ENCODE results near the gene CDC6. TPM values are rescaled to one million over a fixed set of nuclear protein-coding genes. Genes with fewer than 3 reads are reported as not detected.

Gene CDC6
- total RNA-seq, 1 experiment from 2014 or later = 97.8 TPM

DNA sequence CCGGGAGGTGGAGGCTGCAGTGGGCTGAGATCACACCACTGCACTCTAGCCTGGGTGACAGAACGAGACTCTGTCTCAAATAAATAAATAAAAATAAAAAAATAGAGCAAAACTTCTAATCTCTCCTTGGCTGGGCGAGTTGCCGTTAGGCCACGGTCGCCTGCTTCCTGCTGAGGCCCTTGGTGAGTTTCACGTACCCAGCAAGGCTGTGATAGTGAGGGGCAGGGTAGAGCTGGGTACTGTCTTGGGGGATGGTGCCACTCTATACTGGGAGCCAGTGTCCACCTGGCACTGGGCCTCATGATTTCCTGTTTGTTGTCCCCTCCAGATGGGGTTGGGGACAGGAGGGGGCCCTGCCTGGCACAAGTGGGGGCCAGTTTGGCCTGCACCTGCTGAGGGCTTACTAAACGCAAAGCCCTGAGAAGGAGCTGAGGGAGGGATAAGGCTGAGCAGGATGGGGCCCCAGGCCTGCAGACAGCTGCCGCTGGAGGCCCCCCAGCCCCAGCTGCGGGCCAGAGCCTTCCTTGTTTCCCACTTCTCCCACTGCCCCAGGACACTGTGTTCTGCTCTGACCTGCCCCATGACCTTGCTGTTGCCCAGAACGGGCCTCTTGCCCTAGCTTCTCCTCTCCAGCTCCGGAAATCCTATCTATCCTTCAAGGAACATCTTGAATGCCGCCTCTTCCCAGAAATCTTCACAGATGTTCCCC lies 51.4 kb downstream of the CDC6 start:
- Histone ChIP-seq H3K9me3 (replicated peaks) (no peaks in the 10 kb centered on the region), H3K27ac (no peak overlapping the region), H3K4me3 (no peak overlapping the region), H3K36me3 (peaks cover 88% of the 10 kb centered on the region), H3K4me1 (replicated peaks) (peaks cover 52% of the 10 kb centered on the region), H3K27me3 (replicated peaks) (no peaks in the 10 kb centered on the region)
- DNase-seq (ENCODE audit: low read depth in 1 of 2, low spot score in 2 of 2) = no peak

DNA sequence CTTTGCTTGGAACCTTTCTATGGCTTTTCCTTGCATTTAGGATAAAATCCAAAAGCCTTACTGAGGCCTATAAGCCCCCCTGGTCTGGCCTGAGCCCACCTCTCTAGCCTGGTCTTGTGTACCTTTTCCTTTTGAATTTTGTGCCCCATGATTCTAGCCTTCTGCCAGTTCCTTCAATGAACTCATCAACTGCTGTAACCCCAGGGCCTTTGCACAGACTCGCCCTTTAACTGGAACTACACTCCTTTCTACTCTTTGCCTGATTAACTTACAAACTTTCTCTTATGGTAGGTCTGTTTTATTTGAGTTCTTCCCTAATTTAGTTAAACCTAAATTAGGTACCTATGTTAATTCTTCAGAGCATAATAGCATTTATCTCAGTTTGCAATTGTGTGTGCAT lies 52.6 kb downstream of the CDC6 start:
- peaks cover 52% of the 10 kb centered on the region for H3K4me1 ChIP-seq (replicated peaks)
- peaks cover 89% of the 10 kb centered on the region for H3K36me3 ChIP-seq
- H3K9me3 ChIP-seq (replicated peaks) = no peaks in the 10 kb centered on the region
- no peak overlapping the region for H3K4me3 ChIP-seq
- no peak for DNase-seq (ENCODE audit: low read depth in 1 of 2, low spot score in 2 of 2)
- no peaks in the 10 kb centered on the region for H3K27me3 ChIP-seq (replicated peaks)
- no peak overlapping the region for H3K27ac ChIP-seq

DNA sequence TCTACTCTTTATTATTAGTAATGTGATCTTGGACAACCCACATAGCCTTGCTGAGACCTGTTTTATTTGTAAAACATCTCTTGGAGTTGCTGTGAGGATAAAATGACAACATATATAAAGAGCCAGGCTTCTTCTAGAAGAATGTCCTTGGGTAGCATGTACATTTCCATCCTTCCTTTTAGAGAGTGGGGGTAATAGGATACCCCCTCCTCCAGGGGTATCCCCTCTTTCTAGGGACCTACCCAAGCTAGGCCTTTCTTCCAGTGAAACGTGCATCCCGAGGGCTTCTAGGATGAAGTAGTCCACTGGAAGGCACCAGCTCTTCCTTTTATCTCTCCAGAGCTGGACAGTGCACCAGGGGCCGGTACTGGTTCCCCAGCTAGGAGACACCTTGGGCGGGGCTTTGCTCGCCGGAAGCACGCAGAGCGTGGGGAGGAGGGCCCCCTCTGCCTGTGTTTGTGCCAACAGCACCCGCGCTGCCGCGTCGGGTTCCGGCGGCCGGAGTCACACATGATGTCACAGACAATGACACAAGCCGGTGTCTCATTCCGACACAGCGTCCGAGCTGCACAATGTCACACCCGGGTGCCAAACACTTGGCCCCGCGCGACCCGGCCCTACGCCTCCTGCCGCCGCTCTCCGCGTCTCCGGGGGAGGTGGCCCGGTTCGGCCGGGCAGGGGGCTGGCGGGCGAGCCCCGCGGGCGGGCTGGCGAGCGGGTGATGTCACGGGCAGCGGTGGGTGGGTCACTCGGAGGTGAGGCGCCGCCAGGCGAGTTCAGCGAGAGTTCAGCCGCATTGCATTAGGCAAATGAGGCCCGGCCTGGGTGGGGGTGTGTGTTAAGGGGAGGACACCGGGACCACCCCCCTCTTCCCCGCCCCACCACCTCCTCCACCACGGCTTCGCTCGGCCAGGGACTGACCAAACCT lies 53.5 kb downstream of the CDC6 start:
- DNase-seq (ENCODE audit: low read depth in 1 of 2, low spot score in 2 of 2) = peak; percentile 76 to 90
- H3K4me1 ChIP-seq (replicated peaks) = peaks cover 55% of the 10 kb centered on the region
- H3K9me3 ChIP-seq (replicated peaks) = no peaks in the 10 kb centered on the region
- peaks cover 89% of the 10 kb centered on the region for H3K36me3 ChIP-seq
- peak overlapping the region; percentile 70 for H3K27ac ChIP-seq
- H3K4me3 ChIP-seq = peak overlapping the region; percentile 34
- H3K27me3 ChIP-seq (replicated peaks) = no peaks in the 10 kb centered on the region

DNA sequence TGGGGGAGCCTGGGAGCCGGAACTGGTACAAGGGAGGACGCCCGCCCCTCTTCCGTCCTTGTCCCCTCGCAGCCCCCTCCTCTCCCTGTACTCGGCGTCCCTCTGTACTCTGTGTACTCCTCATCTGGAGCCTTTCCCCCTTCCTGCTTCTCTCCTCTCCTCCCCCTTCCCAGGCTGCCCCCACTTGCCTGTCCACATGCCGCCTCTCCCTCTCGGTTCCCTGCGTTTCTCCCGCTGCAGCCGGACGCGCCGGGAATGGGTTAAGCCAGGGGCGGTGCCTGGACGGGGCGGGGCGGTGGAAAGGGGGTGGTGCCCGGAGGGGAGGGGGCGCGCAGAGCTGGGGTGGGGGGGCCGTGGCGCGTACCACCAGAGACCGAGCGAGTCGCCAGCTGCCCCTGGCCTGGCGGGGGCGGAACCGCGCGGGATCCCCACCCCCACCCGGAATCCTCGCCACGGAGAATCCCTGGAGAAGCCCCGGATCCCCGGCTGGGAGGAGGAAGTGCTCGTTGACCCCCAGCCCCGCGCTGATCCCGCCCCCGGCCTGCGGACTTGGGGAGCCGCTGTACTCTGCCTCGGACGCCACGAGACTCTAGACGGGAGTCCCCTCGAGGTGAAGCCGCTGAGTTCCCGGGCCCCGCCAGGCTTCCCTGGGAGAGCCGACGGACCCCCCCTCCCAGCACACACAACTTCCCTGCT lies 54.3 kb downstream of the CDC6 start:
- Histone ChIP-seq H3K27ac (peak overlapping the region; percentile 70), H3K9me3 (replicated peaks) (no peaks in the 10 kb centered on the region), H3K4me3 (peak overlapping the region; percentile 34), H3K4me1 (replicated peaks) (peaks cover 61% of the 10 kb centered on the region), H3K27me3 (replicated peaks) (no peaks in the 10 kb centered on the region), H3K36me3 (peaks cover 85% of the 10 kb centered on the region)
- DNase-seq (ENCODE audit: low read depth in 1 of 2, low spot score in 2 of 2) = no peak

DNA sequence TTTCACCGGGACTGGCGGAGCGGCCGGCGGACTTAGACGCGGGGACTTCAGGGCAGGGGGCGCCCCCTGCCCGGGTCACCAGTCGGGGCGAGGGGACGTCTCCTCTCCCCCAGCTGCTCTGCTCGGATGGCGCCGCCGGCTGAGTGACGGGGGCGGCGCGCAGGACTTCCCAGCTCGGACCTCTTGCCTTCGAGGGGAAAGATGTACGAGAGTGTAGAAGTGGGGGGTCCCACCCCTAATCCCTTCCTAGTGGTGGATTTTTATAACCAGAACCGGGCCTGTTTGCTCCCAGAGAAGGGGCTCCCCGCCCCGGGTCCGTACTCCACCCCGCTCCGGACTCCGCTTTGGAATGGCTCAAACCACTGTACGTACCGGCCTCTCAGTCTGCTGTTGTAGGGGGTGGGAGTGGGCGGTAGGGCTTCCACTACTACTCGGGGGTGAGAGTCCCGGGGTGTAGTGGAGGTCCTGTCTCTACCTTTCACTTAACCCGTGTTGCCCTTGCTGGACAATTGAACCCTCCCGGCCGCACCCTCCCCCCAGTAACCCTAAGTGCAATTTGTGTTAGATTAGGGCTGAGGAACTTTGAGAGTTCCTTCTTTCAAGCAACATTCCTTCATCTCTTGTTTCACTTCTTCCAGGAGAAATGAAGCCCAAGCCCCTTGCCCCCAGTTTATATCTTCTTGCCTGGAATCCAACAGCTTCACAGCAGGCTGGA lies 55.0 kb downstream of the CDC6 start:
- Histone ChIP-seq H3K27me3 (replicated peaks) (no peaks in the 10 kb centered on the region), H3K4me1 (replicated peaks) (peaks cover 65% of the 10 kb centered on the region), H3K9me3 (replicated peaks) (no peaks in the 10 kb centered on the region), H3K36me3 (peaks cover 81% of the 10 kb centered on the region), H3K27ac (no peak overlapping the region), H3K4me3 (no peak overlapping the region)
- no peak for DNase-seq (ENCODE audit: low read depth in 1 of 2, low spot score in 2 of 2)

DNA sequence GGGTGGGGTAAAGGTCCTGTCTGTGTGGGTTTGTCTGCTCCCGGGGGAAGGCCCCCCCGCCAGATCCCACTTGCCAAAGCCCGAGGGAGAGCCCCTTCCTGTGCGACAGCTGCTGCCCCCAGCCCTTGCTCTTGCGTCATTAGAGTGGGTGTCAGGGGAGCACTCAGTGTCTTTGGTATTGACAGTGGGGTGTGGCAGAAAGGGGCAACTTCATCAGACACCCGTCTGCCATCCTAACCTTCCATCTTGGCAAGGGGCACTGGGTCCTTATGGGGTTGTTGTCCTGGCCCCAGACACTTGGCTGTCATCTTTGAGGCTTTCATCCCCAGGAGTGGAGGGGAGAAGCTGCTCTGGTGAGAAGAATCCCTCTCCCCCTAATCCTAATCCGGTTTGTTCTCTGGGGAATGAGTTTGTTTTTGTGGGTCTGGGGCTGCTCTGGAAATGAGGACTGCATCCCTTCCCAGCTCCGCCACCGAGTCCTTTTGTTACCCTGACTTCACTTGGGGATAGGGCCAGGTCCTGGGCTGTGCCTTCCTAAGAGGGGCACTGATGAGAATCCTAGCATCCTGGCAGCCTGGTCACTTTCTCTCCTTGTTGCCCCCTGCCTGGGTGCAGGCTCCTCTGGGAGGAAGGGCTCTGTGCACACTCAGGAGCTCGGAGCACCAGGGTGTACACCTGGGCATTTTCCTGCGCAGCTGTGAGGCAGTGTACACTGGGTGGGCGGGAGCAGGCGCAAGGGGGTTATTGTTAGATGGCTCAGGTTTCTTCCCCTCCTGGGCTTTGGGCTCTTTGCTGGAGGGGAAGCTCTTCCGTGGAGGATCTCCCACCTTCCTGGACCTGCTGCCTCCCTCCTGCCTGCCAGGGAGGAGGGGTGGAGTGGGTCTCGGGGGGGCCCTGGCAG lies 55.8 kb downstream of the CDC6 start:
- Histone ChIP-seq H3K4me1 (replicated peaks) (peaks cover 65% of the 10 kb centered on the region), H3K27ac (no peak overlapping the region), H3K27me3 (replicated peaks) (no peaks in the 10 kb centered on the region), H3K9me3 (replicated peaks) (no peaks in the 10 kb centered on the region), H3K4me3 (no peak overlapping the region), H3K36me3 (peaks cover 81% of the 10 kb centered on the region)
- DNase-seq (ENCODE audit: low read depth in 1 of 2, low spot score in 2 of 2) = no peak

DNA sequence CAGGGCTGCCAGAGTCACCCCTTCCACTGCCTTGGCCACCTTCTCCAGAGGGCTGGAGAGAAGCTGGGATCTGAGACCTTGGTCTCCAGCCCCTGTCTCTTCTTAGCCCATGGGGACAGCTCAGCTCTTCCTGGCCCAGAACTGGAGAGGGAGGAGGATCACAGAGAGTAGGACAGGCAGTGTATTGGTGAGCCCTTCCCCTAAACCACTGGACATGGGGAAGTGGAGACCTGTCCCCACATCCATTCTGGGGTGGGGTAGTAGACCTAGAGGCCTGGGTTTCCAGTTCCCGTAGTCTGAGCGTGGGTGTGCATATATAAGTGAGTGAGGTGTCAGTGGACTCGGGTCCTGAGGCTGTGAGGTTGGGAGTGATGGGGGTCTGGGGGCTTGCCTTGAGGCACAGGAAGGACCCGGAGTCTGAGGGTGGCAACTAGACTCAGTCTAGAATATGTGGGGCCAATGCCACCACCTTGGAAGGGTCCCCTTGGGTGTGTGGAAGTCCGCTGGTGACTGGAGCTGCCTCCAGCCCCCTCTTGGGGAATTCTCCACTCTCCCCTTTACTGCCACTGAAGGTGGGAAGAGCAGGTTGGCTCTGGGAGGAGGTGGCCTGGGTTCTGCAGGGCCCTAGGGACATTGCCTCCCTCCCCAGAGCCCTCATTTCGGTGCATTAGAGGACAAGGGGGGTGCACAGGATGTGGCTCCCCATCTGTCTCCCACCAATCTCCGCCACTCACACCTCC lies 56.9 kb downstream of the CDC6 start:
- no peak overlapping the region for H3K4me3 ChIP-seq
- H3K27ac ChIP-seq = peak overlapping the region; percentile 24; the same call in 1 of the 2 replicates
- H3K36me3 ChIP-seq = peaks cover 81% of the 10 kb centered on the region
- H3K27me3 ChIP-seq (replicated peaks) = no peaks in the 10 kb centered on the region
- H3K4me1 ChIP-seq (replicated peaks) = peaks cover 65% of the 10 kb centered on the region
- no peak for DNase-seq (ENCODE audit: low read depth in 1 of 2, low spot score in 2 of 2)
- no peaks in the 10 kb centered on the region for H3K9me3 ChIP-seq (replicated peaks)

DNA sequence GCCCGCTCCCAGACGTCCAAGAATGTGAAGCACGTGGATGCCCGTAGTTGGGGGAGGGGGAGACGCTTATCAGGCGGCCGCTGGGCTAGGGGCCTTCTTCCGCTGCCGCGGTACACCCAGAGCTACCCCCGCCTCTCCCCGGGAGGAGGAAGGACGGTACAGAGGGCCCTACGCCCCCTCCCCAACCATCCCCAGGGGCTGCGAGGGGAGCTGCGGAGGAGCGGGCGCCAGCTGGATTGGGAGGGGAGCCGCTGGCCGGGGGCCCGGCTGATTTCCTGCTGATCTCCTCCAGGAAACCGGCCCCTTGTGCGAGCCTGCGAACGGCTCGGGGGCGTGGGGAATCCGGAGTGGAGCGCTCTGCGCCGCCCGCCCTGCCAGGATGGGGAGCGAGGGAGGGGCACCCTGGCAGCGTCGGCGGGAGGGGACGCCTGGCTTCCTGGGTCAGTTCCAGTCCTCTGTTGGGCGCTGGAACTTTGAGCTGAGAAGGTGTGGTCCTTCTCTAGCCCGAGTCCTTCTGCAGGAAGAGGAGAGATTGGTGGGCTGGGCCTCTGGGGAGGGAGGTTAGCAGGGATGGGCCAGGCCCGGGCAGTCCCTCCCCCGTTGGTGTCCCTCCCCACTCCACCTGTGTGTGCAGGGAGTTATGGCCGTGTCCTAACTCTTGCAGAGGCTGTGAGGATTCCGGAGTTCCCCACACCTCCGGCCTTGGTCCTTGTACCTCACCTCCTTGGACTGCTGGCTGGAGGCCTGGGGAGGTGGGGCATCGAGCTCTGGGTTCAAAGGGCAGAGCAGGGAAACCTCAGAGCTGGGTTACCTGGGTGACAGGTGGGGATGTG lies 57.7 kb downstream of the CDC6 start:
- DNase-seq (ENCODE audit: low read depth in 1 of 2, low spot score in 2 of 2) = peak in 1 of 2 experiments; percentile 46
- peaks cover 65% of the 10 kb centered on the region for H3K4me1 ChIP-seq (replicated peaks)
- H3K4me3 ChIP-seq = no peak overlapping the region

DNA sequence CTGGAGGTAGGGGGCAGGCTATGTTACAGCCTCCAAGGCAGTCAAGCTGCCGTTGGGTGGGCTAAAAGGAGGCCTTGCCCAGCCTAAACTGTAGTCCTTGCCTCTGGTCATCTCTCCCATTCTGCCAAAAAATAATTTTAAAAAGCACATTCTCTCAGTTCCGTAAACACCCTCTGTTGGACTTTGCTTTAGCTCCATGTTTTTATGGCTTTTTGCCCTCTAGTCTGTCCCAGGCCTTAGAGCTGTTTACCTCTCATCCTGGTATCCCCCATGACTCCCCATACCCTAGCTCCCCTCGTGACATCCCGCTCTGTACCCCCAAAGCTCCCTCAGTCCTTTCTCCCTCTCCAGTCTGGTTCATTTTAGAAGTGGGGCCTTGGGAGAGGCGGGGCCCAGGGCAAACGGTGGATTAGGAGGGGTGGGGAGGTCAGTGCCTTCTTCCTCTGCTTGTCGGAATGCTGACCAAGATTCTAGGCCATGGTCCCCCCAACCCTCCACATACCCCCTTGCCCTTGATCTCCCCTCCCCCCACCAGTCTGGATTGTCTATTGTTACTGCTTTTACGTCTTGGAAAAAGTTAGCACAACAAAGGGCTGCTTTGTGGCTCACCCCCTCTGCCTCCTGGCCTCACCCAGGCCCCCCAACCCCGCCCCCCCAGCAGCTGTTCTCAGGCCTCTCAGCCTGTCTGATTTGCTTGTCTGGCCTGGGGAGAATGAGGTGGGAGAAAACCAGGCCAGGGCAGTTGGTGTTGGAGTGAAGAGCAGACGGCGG lies 58.5 kb downstream of the CDC6 start:
- no peak for DNase-seq (ENCODE audit: low read depth in 1 of 2, low spot score in 2 of 2)
- Histone ChIP-seq H3K9me3 (replicated peaks) (no peaks in the 10 kb centered on the region), H3K4me1 (replicated peaks) (peaks cover 58% of the 10 kb centered on the region), H3K27me3 (replicated peaks) (no peaks in the 10 kb centered on the region), H3K4me3 (no peak overlapping the region), H3K36me3 (peaks cover 79% of the 10 kb centered on the region), H3K27ac (no peak overlapping the region)

More for the DNA sequence above, 57.7 kb downstream of the CDC6 start:
- Histone ChIP-seq H3K9me3 (replicated peaks) (no peaks in the 10 kb centered on the region), H3K27ac (peak overlapping the region; percentile 24; the same call in 1 of the 2 replicates), H3K27me3 (replicated peaks) (no peaks in the 10 kb centered on the region), H3K36me3 (peaks cover 81% of the 10 kb centered on the region)

DNA sequence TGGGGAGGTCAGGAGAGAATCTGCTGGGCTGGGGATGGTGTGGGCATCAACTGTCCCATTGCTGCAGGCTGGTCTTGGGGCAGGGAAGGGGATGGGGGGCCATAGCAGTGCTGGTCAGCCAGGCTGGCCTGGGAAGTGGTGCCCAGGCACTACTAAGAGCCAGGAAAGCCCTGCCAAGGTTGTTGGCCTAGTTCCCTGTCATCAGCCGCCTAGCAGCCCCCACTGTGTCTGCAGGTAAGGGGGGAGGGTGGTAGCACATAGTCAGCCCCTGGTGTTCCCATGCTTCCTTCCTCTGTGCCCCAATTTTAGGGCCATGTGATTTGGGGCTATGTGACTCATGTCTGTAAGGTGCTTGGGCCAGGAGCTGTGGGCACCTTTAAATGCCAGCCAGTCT lies 59.1 kb downstream of the CDC6 start:
- H3K4me1 ChIP-seq (replicated peaks) = peaks cover 52% of the 10 kb centered on the region
- no peaks in the 10 kb centered on the region for H3K9me3 ChIP-seq (replicated peaks)
- no peaks in the 10 kb centered on the region for H3K27me3 ChIP-seq (replicated peaks)
- H3K4me3 ChIP-seq = no peak overlapping the region
- H3K27ac ChIP-seq = no peak overlapping the region
- peaks cover 81% of the 10 kb centered on the region for H3K36me3 ChIP-seq
- no peak for DNase-seq (ENCODE audit: low read depth in 1 of 2, low spot score in 2 of 2)

Data from SJSA1 (cell line).